Measurements from ENCODE around the gene MARCHF5. TPM values are rescaled to one million over a fixed set of nuclear protein-coding genes. Genes with fewer than 3 reads are reported as not detected.

MARCHF5 gene
- total and polyA plus RNA-seq, 4 donors = 9.7 to 18.4 (median 16.5) TPM

GRCh38 chr10:92291616-92291865, 574 bp downstream of the MARCHF5 start:
- TF ChIP-seq YY1 (IDR thresholded peaks at IDR 0.05) (no peak), NR2F2 (IDR thresholded peaks at IDR 0.05) (no peak), FOXA1 (IDR thresholded peaks at IDR 0.05) (no peak), HNF4A (conservative IDR thresholded peaks at IDR 0.05) (no peak), GABPA (IDR thresholded peaks at IDR 0.05 in 1 of 2, conservative IDR thresholded peaks at IDR 0.05 in 1 of 2) (no peak), SP1 (IDR thresholded peaks at IDR 0.05) (no peak), CTCF (IDR thresholded peaks at IDR 0.05; ENCODE audit: low read depth, low read length, missing input control) (no peak), EGR1 (IDR thresholded peaks at IDR 0.05; ENCODE audit: low read depth in 2 of 2) (no peak), JUND (IDR thresholded peaks at IDR 0.05) (no peak), ATF3 (IDR thresholded peaks at IDR 0.05) (no peak), RAD21 (IDR thresholded peaks at IDR 0.05) (no peak), FOXA2 (IDR thresholded peaks at IDR 0.05) (no peak), RXRA (IDR thresholded peaks at IDR 0.05) (no peak), TAF1 (conservative IDR thresholded peaks at IDR 0.05) (no peak), HNF4G (IDR thresholded peaks at IDR 0.05) (no peak), MAX (IDR thresholded peaks at IDR 0.05) (no peak)
- TF ChIP-seq, protein P1, sequence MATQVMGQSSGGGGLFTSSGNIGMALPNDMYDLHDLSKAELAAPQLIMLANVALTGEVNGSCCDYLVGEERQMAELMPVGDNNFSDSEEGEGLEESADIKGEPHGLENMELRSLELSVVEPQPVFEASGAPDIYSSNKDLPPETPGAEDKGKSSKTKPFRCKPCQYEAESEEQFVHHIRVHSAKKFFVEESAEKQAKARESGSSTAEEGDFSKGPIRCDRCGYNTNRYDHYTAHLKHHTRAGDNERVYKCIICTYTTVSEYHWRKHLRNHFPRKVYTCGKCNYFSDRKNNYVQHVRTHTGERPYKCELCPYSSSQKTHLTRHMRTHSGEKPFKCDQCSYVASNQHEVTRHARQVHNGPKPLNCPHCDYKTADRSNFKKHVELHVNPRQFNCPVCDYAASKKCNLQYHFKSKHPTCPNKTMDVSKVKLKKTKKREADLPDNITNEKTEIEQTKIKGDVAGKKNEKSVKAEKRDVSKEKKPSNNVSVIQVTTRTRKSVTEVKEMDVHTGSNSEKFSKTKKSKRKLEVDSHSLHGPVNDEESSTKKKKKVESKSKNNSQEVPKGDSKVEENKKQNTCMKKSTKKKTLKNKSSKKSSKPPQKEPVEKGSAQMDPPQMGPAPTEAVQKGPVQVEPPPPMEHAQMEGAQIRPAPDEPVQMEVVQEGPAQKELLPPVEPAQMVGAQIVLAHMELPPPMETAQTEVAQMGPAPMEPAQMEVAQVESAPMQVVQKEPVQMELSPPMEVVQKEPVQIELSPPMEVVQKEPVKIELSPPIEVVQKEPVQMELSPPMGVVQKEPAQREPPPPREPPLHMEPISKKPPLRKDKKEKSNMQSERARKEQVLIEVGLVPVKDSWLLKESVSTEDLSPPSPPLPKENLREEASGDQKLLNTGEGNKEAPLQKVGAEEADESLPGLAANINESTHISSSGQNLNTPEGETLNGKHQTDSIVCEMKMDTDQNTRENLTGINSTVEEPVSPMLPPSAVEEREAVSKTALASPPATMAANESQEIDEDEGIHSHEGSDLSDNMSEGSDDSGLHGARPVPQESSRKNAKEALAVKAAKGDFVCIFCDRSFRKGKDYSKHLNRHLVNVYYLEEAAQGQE (IDR thresholded peaks at IDR 0.05) = no peak
- Histone ChIP-seq H3K27ac (ENCODE audit: low read depth in 1 of 2, low read length in 2 of 2) (peak overlapping the region; percentile 93 to 100), H3K27me3 (ENCODE audit: control insufficient read depth in 4 of 4, insufficient read depth in 4 of 4, low read length in 3 of 4) (no peaks in the 10 kb centered on the region), H3K9me3 (ENCODE audit: control insufficient read depth in 4 of 4, low read length in 3 of 4) (no peaks in the 10 kb centered on the region), H3K36me3 (ENCODE audit: control insufficient read depth in 4 of 4, insufficient read depth in 3 of 4, low read depth in 1 of 4, low read length in 3 of 4) (peaks cover 0 to 6% (median under 1%) of the 10 kb centered on the region in 4 donors), H3K9ac (ENCODE audit: low read depth in 1 of 2, low read length in 2 of 2) (peak overlapping the region; percentile 93 to 94), H3K4me3 (ENCODE audit: low read depth in 1 of 3, low read length in 3 of 3) (peak overlapping the region; percentile 76 to 99 (median 99)), H3K4me1 (ENCODE audit: control insufficient read depth in 4 of 4, insufficient read depth in 4 of 4, low read length in 3 of 4) (peaks cover 5 to 10% (median 8%) of the 10 kb centered on the region in 4 donors)
- WGBS = 0% methylated on average over 10 of the region's 10 CpGs
- DNase-seq (ENCODE audit: low spot score) = no peak

DNA sequence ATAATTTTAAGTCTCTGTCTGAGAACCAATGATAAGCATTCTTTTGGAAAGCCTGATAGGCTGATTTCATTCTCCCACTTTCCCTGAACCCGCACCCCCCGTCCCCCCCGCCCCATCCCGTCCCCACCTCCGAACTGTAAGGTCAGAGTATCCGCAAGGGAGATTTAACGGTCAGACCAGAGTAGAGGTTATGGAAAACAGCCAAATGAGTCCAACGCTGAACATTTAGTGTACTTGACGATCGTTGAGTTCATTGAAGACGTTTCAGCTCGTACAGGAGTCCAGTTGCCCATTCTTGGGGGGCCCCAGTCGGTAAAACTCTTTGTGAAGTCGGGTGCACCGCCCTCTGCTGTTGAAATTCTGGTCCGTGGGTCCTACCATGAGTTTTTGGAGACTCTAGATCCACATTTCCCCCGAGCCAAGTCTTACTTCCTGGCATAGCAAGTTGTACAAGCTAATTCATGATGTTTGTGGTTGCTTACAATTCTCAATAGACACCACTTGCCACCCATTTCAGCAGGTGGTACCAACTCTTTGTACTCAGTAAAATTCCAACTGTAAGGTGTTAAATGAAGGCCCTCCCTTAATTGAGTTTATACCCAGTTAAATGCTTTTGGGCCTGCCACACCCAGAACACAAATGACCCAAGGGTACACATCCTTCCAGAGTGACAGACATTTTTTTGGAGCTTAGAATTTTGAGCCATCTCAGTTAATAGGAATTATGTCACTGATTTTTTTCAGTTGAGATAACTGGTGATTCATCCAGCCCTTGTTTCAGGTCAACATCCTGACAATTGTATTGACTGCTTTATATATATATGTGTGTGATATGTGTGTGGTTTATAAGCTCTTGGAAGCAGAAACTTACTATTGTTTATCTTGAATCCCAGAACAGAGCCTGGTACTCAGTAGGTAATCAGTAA, 1.2 kb downstream of the MARCHF5 start:
- Histone ChIP-seq H3K9ac (ENCODE audit: low read depth in 1 of 2, low read length in 2 of 2) (peak overlapping the region; percentile 66 to 94), H3K4me3 (ENCODE audit: low read depth in 1 of 3, low read length in 3 of 3) (peak overlapping the region; percentile 77 to 99 (median 99)), H3K27me3 (ENCODE audit: control insufficient read depth in 4 of 4, insufficient read depth in 4 of 4, low read length in 3 of 4) (no peaks in the 10 kb centered on the region), H3K27ac (ENCODE audit: low read depth in 1 of 2, low read length in 2 of 2) (peak overlapping the region; percentile 93 to 100), H3K4me1 (ENCODE audit: control insufficient read depth in 4 of 4, insufficient read depth in 4 of 4, low read length in 3 of 4) (peaks cover 5 to 10% (median 8%) of the 10 kb centered on the region in 4 donors), H3K36me3 (ENCODE audit: control insufficient read depth in 4 of 4, insufficient read depth in 3 of 4, low read depth in 1 of 4, low read length in 3 of 4) (peaks cover 0 to 6% (median under 1%) of the 10 kb centered on the region in 4 donors), H3K9me3 (ENCODE audit: control insufficient read depth in 4 of 4, low read length in 3 of 4) (no peaks in the 10 kb centered on the region)
- WGBS = under 1% methylated on average over 17 of the region's 17 CpGs
- peak in 1 of 2 donors; percentile 29 for TF ChIP-seq HNF4A (conservative IDR thresholded peaks at IDR 0.05)
- no peak for TF ChIP-seq ZBTB33 (IDR thresholded peaks at IDR 0.05)
- peak; percentile 55 to 69 for TF ChIP-seq RAD21 (IDR thresholded peaks at IDR 0.05)
- DNase-seq (ENCODE audit: low spot score) = peak; percentile 56

Measured in liver (tissue), 9 donors.